Ascending aorta (tissue), 2 donors: ENCODE measurements around the gene SIGLEC15. TPM values are rescaled to one million over a fixed set of nuclear protein-coding genes. Genes with fewer than 3 reads are reported as not detected.
"Not testable (repeated sequence)": the region's sequence is repeated elsewhere in the genome, so short reads cannot be mapped to it uniquely, and the experiment has no call there.

Source experiments
- DNase-seq, 2 donors: peaks; one replicate each; pipeline ENCODE4 v3.0.0-alpha.2; 2019; ENCODE audit warnings: low spot score in 2 of 2
- H3K27ac ChIP-seq, 2 donors: fragments of 200-600 bp; sonication (generic); one replicate each; pipeline ENCODE4 v1.5.1; 2016 to 2017; ENCODE audit warnings: mild to moderate bottlenecking in 1 of 2
- H3K27me3 ChIP-seq: fragments of 200-600 bp; sonication (generic); one replicate; pipeline ENCODE4 v1.5.1; 2017
- H3K36me3 ChIP-seq, 2 donors: fragments of 200-600 bp; sonication (generic); one replicate each; pipeline ENCODE4 v1.5.1; 2016
- H3K4me1 ChIP-seq, 2 donors: fragments of 200-600 bp; sonication (generic); one replicate each; pipeline ENCODE4 v1.5.1; 2016 to 2017; ENCODE audit warnings: mild to moderate bottlenecking in 1 of 2
- H3K4me3 ChIP-seq, 2 donors: fragments of 200-600 bp; sonication (generic); one replicate each; pipeline ENCODE4 v1.5.1; 2016 to 2017; ENCODE audit warnings: mild to moderate bottlenecking in 1 of 2
- H3K9me3 ChIP-seq, 2 donors: fragments of 200-600 bp; sonication (generic); one replicate each; pipeline ENCODE4 v1.5.1; 2016
- CTCF ChIP-seq, 3 experiments: fragments of 200-600 bp in 2 of 3; fragments of 450-650 bp in 1 of 3; sonication (generic) in 2 of 3; IDR thresholded peaks; one replicate each; pipeline ENCODE4 v1.5.1; 2016 to 2019; ENCODE audit warnings: antibody characterized with exemption in 3 of 3, mild to moderate bottlenecking in 1 of 3, moderate library complexity in 1 of 3
- intact Hi-C: fragments of 100-400 bp; cut with DNase I; formaldehyde crosslinking; loops from one replicate; pipeline ENCODE4 v1.15.1; 2023
- total RNA-seq: library from RNA; depleted of rRNA; stranded (reverse); fragments of >200 nt; gene quantifications from one replicate; pipeline ENCODE4 v1.1.0, GENCODE V29; 2016

Gene SIGLEC15
- total RNA-seq, 1 donor from 2014 or later = not detected

DNA sequence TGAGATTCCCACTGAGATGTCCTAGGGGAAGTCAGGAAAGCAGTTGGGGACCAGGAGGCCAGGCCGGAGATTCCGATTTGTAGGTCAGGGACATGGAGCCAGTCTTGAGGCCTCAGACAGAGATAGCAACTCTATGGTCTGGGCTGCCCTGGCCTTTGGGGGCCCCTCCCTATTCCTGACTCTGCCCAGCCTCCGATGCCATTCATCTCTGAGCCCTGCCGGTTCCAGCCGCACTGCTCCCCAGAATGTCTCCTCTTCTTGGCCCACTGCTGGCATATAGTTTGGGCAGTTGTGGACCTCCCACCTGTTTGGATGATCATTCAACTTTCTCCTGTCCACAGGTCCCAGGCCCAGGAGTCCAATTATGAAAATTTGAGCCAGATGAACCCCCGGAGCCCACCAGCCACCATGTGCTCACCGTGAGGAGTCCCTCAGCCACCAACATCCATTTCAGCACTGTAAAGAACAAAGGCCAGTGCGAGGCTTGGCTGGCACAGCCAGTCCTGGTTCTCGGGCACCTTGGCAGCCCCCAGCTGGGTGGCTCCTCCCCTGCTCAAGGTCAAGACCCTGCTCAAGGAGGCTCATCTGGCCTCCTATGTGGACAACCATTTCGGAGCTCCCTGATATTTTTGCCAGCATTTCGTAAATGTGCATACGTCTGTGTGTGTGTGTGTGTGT, 16.4 kb downstream of the SIGLEC15 start:
- H3K9me3 ChIP-seq = no peaks in the 10 kb centered on the region
- H3K4me3 ChIP-seq = no peak overlapping the region
- peaks cover 2 to 14% of the 10 kb centered on the region in 2 donors for H3K4me1 ChIP-seq
- H3K36me3 ChIP-seq = no peaks in the 10 kb centered on the region
- H3K27me3 ChIP-seq = no peaks in the 10 kb centered on the region
- DNase-seq = no peak
- no peak overlapping the region for H3K27ac ChIP-seq
- intact Hi-C loops = no loop called here
- TF ChIP-seq CTCF (IDR thresholded peaks at IDR 0.05) = no peak

GRCh38 chr18:45843019-45843418, 17.5 kb downstream of the SIGLEC15 start:
- intact Hi-C loops = no loop called here
- Histone ChIP-seq H3K9me3 (no peaks in the 10 kb centered on the region), H3K27me3 (no peaks in the 10 kb centered on the region), H3K4me3 (no peak overlapping the region), H3K36me3 (no peaks in the 10 kb centered on the region), H3K4me1 (peaks cover 0 to 11% of the 10 kb centered on the region in 2 donors), H3K27ac (no peak overlapping the region)
- no peak for TF ChIP-seq CTCF (IDR thresholded peaks at IDR 0.05)
- no peak for DNase-seq

DNA sequence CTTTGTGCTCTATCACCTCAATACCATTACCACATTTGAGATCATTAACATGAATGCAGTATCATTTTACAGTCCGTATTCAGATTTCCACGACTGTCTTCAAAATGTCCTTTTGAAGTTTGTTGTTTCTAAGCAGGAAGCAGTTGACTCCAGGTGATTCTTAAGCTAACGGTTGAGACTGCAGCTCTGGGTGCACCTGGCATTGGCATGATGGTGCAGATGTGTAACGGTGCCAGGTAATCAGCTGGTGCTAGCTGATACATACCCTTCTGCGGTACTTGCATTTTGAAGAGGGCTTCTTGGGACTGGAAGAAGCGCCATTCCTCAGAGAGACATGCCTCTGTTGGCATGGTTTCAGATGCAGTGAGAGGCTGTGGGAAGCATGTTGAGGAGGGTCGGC, 19.5 kb downstream of the SIGLEC15 start:
- H3K9me3 ChIP-seq = no peaks in the 10 kb centered on the region
- H3K36me3 ChIP-seq = peaks cover 0 to 2% of the 10 kb centered on the region in 2 donors
- TF ChIP-seq CTCF (IDR thresholded peaks at IDR 0.05) = no peak
- no peaks in the 10 kb centered on the region for H3K4me1 ChIP-seq
- peak in 1 of 2 donors; percentile 51 for DNase-seq
- H3K27me3 ChIP-seq = no peaks in the 10 kb centered on the region
- no peak overlapping the region for H3K4me3 ChIP-seq
- intact Hi-C loops = no loop called here
- no peak overlapping the region for H3K27ac ChIP-seq

GRCh38 chr18:45845410-45845809, 19.9 kb downstream of the SIGLEC15 start:
- Histone ChIP-seq H3K4me1 (no peaks in the 10 kb centered on the region), H3K9me3 (no peaks in the 10 kb centered on the region), H3K27ac (no peak overlapping the region), H3K27me3 (no peaks in the 10 kb centered on the region), H3K4me3 (no peak overlapping the region), H3K36me3 (peaks cover 0 to 6% of the 10 kb centered on the region in 2 donors)
- TF ChIP-seq CTCF (IDR thresholded peaks at IDR 0.05) = no peak
- no peak for DNase-seq
- intact Hi-C loops = no loop called here

- Histone ChIP-seq H3K4me1 (no peaks in the 10 kb centered on the region), H3K4me3 (no peak overlapping the region), H3K27me3 (no peaks in the 10 kb centered on the region), H3K27ac (no peak overlapping the region), H3K9me3 (no peaks in the 10 kb centered on the region), H3K36me3 (peaks cover 0 to 6% of the 10 kb centered on the region in 2 donors)
- DNase-seq = no peak
- no peak for TF ChIP-seq CTCF (IDR thresholded peaks at IDR 0.05)
- intact Hi-C loops = no loop called here
These were observed 21.6 kb downstream of the SIGLEC15 start for GRCh38 chr18:45847119-45847518.

GRCh38 chr18:45848643-45849042, 23.2 kb downstream of the SIGLEC15 start:
- H3K4me1 ChIP-seq, H3K27ac ChIP-seq, H3K9me3 ChIP-seq, H3K4me3 ChIP-seq, H3K27me3 ChIP-seq, DNase-seq, intact Hi-C loops: not testable (repeated sequence)
- H3K36me3 ChIP-seq = peaks cover 5 to 15% of the 10 kb centered on the region in 2 donors
